ACC112 (cell line): Measurements from ENCODE around the gene SEZ6L2.
"Not testable (repeated sequence)": the region's sequence is repeated elsewhere in the genome, so short reads cannot be mapped to it uniquely, and the experiment has no call there.

ENCODE experiments used
- H2AFZ ChIP-seq: fragments of 200-600 bp; sonication (generic); one replicate; pipeline ENCODE4 v1.6.0; 2017; ENCODE audit warnings: antibody characterized with exemption, low read length; ENCODE audit not compliant: unreplicated experiment
- H3K27ac ChIP-seq: fragments of 200-600 bp; sonication (generic); 2 replicates; pipeline ENCODE4 v1.5.1; 2014; ENCODE audit warnings: low read depth, mild to moderate bottlenecking, antibody characterized with exemption, low read length, moderate library complexity
- H3K27me3 ChIP-seq: fragments of 200-600 bp; sonication (generic); 2 replicates; pipeline ENCODE4 v1.6.1; 2014; ENCODE audit warnings: mild to moderate bottlenecking, antibody characterized with exemption, low read length, moderate library complexity, mixed read lengths; ENCODE audit not compliant: insufficient read depth
- H3K36me3 ChIP-seq: fragments of 200-600 bp; sonication (generic); 2 replicates; pipeline ENCODE4 v1.6.1; 2016; ENCODE audit warnings: mild to moderate bottlenecking, antibody characterized with exemption, low read length, moderate library complexity, mixed read lengths; ENCODE audit not compliant: insufficient read depth
- H3K4me1 ChIP-seq: fragments of 200-600 bp; sonication (generic); one replicate; pipeline ENCODE4 v1.6.1; 2016; ENCODE audit warnings: low read length, mixed read lengths; ENCODE audit not compliant: insufficient read depth, unreplicated experiment, control insufficient read depth
- H3K4me3 ChIP-seq: fragments of 200-600 bp; sonication (generic); 2 replicates; pipeline ENCODE4 v1.5.1; 2014; ENCODE audit warnings: mild to moderate bottlenecking, low read depth, low read length
- H3K79me2 ChIP-seq: fragments of 200-600 bp; sonication (generic); one replicate; pipeline ENCODE4 v1.6.0; 2016; ENCODE audit warnings: low read length; ENCODE audit not compliant: control insufficient read depth, unreplicated experiment, insufficient read depth

Gene SEZ6L2

DNA sequence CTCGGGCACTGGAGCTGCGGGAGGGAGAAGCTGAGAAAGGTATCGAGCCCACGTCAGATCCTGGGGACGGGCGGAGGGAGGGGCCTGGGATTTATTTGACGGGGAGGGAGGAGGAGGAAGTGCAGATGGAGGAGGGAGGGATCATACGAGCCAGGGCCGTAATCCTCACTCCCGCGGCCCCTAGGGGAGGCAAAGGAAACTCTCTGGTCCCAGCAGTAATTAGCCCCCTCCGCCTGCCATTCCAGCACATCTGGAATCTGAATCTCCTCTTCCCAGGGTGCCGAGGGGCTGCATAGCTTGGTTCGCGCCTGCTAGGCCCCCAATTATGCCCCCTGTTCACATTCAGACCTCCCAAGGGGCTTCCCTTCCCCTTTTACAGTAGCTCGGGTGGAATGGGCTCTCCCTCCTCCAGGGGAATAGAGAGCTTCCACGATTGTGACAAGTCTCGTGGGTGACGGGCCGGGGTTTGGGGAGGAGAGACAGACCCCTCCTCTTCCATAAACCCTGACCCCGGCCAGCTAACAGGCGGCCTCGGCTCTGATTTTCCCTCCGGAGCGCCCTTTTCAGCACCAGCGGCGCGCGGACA is at the start of gene SEZ6L2:
SEZ6L2 (minus strand) TSS at position 35 of the 586 bp plus-strand sequence. CDS start 531 bp downstream, outside the sequence.
- Histone ChIP-seq H3K4me3 (peak within 1 kb of the TSS; percentile 85), H2AFZ (peak within 1 kb of the TSS; percentile 87), H3K4me1 (peaks cover 21% of the 10 kb centered on the region), H3K27me3 (no peaks in the 10 kb centered on the region; the same call in 1 of the 2 replicates), H3K27ac (peak within 1 kb of the TSS; percentile 72), H3K36me3 (no peaks in the 10 kb centered on the region; the same call in 1 of the 2 replicates), H3K79me2 (peaks cover 19% of the 10 kb centered on the region)

DNA sequence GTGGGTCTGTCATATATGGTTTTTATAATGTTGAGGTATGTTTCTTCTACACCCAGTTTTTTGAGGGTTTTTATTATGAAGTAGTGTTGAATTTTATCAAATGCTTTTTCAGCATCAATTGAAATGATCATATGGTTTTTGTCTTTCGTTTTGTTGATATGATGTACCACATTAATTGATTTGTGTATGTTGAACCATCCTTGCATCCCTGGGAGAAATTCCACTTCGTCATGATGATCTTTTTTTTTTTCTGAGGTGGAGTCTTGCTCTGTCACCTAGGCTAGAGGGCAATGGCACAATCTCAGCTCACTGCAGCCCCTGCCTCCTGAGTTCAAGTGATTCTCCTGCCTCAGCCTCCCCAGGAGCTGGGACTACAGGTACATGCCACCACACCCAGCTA is 48.5 kb upstream of the SEZ6L2 start:
- Histone ChIP-seq H3K4me1 (peaks cover 17% of the 10 kb centered on the region), H3K36me3 (no peaks in the 10 kb centered on the region), H2AFZ (no peak overlapping the region), H3K27me3 (no peaks in the 10 kb centered on the region), H3K4me3 (no peak overlapping the region), H3K27ac (no peak overlapping the region), H3K79me2 (no peaks in the 10 kb centered on the region)

- H3K36me3 ChIP-seq = no peaks in the 10 kb centered on the region
- peak overlapping the region; percentile 97 for H3K27ac ChIP-seq
- H3K4me1 ChIP-seq = peaks cover 17% of the 10 kb centered on the region
- no peaks in the 10 kb centered on the region for H3K27me3 ChIP-seq
- H3K79me2 ChIP-seq = no peaks in the 10 kb centered on the region
- H2AFZ ChIP-seq = peak overlapping the region; percentile 75
- peak overlapping the region; percentile 35; the same call in 1 of the 2 replicates for H3K4me3 ChIP-seq
These were observed 44.8 kb upstream of the SEZ6L2 start for GRCh38 chr16:29943846-29944799.

- Histone ChIP-seq H3K27ac (no peak overlapping the region), H3K79me2 (no peaks in the 10 kb centered on the region), H2AFZ (no peak overlapping the region), H3K27me3 (no peaks in the 10 kb centered on the region), H3K4me3 (no peak overlapping the region), H3K4me1 (peaks cover 17% of the 10 kb centered on the region), H3K36me3 (no peaks in the 10 kb centered on the region)
These were observed 41.3 kb upstream of the SEZ6L2 start for GRCh38 chr16:29940656-29941055.

DNA sequence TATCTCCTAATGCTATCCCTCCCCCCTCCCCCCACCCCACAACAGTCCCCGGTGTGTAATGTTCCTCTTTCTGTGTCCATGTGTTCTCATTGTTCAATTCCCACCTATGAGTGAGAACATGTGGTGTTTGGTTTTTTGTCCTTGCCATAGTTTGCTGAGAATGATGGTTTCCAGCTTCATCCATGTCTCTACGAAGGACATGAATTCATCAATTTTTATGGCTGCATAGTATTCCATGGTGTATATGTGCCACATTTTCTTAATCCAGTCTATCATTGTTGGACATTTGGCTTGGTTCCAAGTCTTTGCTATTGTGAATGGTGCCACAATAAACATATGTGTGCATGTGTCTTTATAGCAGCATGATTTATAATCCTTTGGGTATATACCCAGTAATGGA is 32.4 kb upstream of the SEZ6L2 start:
- not testable (repeated sequence) for H2AFZ ChIP-seq, H3K36me3 ChIP-seq, H3K27me3 ChIP-seq, H3K4me1 ChIP-seq, H3K79me2 ChIP-seq, H3K4me3 ChIP-seq, H3K27ac ChIP-seq

GRCh38 chr16:29927070-29927905 is 27.9 kb upstream of the SEZ6L2 start:
- Histone ChIP-seq H3K4me3 (peak overlapping the region; percentile 83), H3K27me3 (no peaks in the 10 kb centered on the region), H2AFZ (no peak overlapping the region), H3K79me2 (peaks cover 31% of the 10 kb centered on the region), H3K36me3 (0 out of 2 replicates have a peak, but pooled peaks cover under 1% of the 10 kb centered on the region), H3K27ac (no peak overlapping the region), H3K4me1 (peaks cover 12% of the 10 kb centered on the region)

DNA sequence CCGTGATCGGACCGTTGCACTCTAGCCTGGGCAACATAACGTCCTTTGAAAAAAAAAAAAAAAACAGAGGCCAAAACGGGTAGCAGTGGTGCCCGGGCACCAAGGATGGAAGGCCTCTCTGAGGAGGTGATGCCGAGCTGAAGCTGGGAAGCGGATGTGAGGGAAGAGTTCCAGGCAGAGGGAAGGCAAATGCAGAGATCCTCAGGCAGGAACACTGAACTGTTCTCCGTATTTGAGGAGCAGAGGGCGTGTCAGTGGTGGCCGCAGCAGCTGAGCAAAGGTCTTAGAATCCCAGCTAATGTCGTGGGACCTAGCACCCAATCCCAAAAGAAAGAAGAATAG is 27.3 kb upstream of the SEZ6L2 start:
- Histone ChIP-seq H3K27ac (peak overlapping the region; percentile 58), H3K79me2 (peaks cover 32% of the 10 kb centered on the region), H3K27me3 (no peaks in the 10 kb centered on the region), H2AFZ (peak overlapping the region; percentile 72), H3K4me1 (peaks cover 12% of the 10 kb centered on the region), H3K4me3 (peak overlapping the region; percentile 83), H3K36me3 (0 out of 2 replicates have a peak, but pooled peaks cover 3% of the 10 kb centered on the region)

DNA sequence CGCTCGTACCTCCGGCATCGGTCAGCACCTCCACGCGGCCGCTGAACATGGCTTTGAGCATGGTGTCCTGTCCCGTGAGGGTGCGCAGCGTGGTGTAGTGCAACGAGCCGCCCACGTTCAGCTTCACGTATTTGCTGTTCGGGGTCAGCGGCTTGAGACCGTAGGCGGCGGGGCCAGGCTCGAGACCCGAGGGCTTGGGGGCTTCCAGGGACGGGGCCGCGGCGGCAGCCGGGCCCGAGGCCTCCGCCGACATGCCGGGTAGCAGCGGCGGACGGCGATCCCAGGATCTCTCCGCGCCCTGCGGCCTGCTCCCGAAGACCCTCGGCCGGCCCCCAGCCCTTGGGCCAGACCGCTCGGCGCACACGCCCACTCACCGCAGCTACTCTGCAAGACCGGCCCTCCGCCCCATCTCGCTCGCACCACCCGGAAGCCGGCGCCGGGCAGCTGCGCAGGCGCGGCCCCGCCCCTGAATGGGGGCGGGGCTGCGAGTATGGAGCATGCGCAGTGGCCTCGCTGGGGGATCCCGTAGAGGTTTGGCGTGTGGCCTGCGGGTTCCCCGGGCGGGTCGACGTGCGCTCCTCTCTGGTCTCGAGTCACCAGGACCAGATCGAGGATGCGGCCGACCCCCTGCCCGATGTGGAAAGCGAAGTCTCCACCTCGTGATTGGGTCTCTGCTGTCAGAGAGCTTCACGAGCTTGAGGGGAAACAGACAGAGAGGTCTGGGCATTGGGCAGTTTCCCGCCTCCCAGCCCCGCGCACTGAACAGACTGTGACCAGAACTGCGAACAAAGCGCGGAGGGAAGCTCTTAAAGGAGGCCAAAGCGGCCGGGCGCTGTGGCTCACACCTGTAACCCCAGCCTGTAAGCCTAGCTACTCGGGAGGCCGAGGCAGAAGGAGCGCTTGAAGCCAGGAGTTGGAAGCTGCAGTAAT is 26.7 kb upstream of the SEZ6L2 start, which contains the start of gene KCTD13:
KCTD13 (minus strand) TSS at position 446 of the 930 bp plus-strand sequence; CDS start at position 253, 193 bp downstream.
- peak within 1 kb of the TSS; percentile 72 for H2AFZ ChIP-seq
- H3K36me3 ChIP-seq = peaks cover 4% of the 10 kb centered on the region; the same call in 1 of the 2 replicates
- H3K79me2 ChIP-seq = peaks cover 32% of the 10 kb centered on the region
- H3K4me1 ChIP-seq = peaks cover 12% of the 10 kb centered on the region
- H3K27ac ChIP-seq = peak within 1 kb of the TSS; percentile 58
- no peaks in the 10 kb centered on the region for H3K27me3 ChIP-seq
- H3K4me3 ChIP-seq = peak within 1 kb of the TSS; percentile 83

DNA sequence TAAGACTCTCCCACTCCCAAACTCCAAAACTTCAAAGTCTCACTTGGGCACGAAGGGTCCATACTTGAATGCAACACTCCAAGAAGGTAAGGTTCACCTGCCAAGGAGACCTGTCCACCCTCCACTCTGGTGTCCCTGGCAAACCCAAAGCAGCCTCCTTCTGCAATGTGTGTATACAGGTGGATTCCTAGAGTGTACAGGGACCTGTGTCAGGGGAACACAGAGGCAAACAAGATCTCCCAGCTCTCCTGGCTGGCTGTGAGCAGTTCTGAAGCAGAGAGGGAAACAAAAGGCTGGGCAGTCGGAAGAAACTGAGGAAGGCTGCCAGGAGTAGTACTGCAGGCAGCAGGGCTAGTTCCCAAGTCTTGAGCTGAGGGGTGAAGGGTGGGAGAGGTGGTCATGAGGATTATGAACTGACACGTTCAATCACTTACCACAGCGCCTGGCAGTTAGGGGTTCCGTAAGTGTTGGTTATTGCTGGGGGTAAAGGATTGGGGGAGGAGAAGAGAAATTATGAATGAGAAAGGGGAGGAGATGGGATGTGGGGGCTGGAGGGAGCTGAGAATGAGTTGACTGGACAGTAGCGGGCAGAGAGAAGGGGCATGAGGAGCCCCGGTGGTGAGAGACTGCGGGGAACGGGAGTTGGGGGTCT is 25.9 kb upstream of the SEZ6L2 start:
- Histone ChIP-seq H3K27ac (no peak overlapping the region), H3K4me3 (peak overlapping the region; percentile 83), H2AFZ (peak overlapping the region; percentile 36)

More for the DNA sequence above, 25.9 kb upstream of the SEZ6L2 start:
- H3K79me2 ChIP-seq = peaks cover 34% of the 10 kb centered on the region
- peaks cover 5% of the 10 kb centered on the region; the same call in 1 of the 2 replicates for H3K36me3 ChIP-seq
- H3K4me1 ChIP-seq = peaks cover 12% of the 10 kb centered on the region
- no peaks in the 10 kb centered on the region for H3K27me3 ChIP-seq
